ENCODE results near the gene PLXNA2.

PLXNA2 gene

DNA sequence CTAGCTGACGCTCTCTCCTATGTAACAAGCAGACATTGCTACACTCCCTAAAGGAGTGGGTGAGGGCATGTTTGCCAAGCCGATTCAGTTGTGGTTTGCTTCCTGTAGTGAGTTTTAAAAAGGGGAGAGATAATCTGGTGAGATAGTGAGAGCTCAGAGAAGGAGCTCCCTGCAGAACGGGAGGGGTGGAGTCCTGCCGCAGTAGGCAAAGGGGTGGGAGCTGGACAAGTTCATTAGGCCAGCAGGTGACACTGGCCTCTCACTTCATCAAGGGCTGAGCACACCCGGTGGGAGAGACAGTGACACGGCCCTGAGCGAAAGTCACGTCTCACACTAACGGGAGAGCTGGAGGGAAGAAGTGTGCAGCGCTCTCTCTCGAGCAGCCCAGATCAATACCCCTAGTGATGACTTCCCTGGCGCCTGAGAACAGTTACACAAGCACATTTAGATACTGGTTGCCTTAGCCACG lies 189.2 kb downstream of the PLXNA2 start:
- DNase-seq, result peak in 1 of 3 experiments; percentile 34

- no peak for DNase-seq
Measured at GRCh38 chr1:208054485-208054884, 189.7 kb downstream of the PLXNA2 start.

DNA sequence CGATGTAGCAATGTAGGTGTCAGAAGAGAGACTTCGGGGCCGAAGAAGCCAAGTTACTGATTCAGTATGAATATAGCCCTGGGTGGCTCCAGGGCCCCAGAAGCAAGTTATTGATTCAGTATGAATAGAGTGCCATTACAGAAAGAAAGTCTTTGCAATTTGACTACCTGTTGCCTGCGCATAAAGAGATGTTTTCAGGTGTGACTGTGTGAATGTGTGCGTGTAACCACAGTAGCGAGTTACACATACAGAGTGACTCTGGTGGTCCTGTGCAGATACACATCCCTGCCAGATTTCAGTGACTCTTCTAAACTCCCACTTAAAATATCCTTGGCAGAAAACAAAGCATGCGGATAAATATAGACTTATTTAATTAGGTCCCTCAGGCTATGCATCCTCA lies 190.5 kb downstream of the PLXNA2 start:
- no peak for DNase-seq

GRCh38 chr1:208052926-208053407 lies 191.2 kb downstream of the PLXNA2 start:
- no peak for DNase-seq

DNA sequence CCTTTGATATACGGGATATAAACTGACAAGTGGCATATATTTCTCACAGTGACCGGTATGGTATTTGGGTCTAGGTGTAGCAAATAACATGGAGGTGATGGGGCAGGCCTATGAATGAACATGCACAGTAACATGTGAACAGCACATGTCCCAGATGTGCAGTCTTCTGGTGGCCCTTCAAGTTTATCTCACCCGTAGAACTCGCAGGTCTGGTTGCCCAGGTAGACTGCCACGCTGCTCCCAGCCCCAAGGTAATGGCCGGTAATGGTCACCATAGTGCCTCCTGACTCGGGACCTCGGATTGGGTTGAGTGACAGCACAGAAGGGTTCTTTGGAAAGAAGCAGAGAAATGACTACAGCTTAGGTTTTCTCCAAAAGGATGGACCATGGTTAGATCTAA lies 192.0 kb downstream of the PLXNA2 start:
- no peak for DNase-seq

- no peak for DNase-seq
Measured at GRCh38 chr1:208051651-208052050, 192.5 kb downstream of the PLXNA2 start.

DNA sequence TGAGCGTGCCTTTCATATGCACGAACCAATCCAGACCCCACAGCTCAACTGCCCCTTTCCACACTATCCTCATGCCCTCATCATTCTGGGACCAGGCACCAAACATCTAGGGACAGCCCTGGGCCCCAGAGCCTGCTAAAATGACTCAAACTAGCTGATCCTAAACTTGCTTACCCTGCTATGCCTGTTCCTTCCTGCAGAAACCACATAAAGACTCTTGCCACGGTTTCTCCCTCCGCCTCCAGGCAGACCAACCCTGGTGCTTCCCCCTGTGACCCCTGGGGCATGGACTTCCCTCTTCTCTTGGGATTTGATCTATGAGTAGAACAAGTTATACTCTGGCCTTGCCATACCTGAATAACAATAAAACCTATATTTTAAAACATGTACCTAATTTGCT lies 195.3 kb downstream of the PLXNA2 start:
- DNase-seq, result no peak

GRCh38 chr1:208047975-208048374 lies 196.2 kb downstream of the PLXNA2 start:
- DNase-seq, result no peak

DNA sequence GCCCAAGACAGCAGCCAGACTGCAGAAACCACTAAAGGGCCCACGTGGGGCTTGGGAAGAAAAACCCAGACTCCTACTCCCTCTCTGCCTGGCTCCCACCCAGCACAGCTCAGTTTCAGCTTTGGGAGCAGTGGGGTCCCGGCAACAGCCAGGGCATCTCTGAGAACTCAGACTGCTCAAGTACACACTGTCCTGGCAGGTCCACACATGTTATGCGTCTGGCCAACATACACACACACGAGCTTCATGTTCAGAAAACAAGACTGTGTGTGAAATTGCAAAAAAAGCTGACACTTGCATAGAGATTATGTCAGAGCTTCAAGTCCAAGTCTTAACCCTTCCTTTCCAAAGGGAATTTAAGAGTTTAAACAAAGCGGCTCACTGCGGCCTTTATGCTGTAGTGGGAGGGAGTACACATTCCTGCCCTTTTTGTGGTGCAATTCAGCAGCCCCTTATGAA lies 196.7 kb downstream of the PLXNA2 start:
- DNase-seq, result no peak

DNA sequence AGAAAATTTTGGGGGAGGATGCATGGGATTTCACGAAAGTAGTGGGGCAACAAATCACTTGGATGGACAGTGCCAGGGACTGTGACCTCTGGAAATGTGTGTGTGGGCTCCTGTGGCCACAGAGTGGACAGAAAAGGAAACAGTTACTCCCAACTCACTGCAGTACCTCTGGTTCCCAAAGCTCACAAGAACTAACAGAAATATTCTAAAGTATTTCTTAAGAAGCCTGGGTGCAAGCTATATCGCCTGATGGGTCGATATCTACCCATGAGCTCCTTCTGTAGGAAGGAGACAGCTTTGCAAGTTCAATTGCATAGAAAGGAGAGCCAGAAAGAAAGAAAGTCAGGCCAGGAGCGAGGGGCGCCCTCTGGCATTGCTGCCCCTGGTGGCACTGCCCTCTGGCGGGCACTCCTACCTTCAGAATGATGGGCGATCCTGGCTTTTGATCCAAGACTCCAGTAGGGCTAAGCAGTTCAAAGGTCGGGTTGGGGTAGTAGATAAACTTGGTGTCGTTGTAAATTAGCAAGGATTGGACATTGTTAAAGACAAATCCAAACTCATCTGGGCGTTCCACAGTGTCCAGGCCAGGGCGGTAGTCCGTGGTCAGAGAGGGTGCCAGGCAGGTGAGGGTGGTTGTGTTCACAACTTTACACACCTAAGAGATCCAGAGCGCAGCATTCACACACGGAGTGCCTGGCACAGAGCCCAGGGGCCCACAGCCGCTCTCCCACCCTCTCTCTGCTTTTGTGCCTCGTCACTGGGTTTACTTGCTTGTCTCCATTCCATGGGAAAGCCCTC lies 198.5 kb downstream of the PLXNA2 start:
- DNase-seq, result no peak

DNA sequence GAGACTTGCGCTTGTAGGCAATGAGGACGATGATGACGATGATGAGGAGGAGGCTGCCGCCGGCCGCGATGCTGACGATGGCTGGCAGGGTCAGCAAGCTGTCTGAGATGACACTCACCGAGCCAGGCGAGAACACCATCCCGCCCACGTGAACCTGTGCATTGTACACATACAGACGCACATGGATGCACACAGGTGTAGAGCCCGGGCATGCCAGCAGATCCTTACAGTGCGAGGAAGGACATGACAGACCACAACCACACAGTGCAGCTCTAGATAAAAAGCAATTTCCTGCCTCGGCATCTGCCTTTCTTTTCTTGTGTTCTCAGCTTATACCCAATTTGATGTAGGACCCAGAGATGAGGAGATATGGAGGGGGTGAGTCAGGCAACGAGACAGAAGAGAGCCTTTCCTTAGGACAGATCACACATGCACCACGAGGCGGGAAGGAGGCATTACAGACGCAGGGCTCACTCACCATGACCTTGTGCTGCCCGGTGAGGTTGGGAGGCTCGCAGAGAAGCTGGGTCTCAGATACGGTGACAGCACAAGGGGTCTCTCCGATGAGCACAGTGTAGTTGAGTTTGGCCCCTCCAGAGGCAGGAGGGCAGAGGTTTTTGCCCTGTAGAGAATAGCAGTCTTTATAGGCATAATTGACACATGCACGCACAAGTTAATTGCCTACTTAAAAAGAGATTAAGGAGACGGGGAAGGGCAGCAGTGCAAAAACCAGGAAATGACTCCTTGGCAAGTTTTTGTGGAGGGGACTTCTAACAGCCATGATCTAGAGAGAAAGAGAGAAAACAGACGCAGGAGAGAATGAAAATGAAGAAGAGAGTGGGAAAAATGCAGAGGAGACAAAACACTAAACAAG lies 199.4 kb downstream of the PLXNA2 start:
- DNase-seq, result peak in 1 of 3 experiments; percentile 11

GRCh38 chr1:208043691-208044181 lies 200.4 kb downstream of the PLXNA2 start:
- DNase-seq, result peak in 1 of 3 experiments; percentile 33

DNA sequence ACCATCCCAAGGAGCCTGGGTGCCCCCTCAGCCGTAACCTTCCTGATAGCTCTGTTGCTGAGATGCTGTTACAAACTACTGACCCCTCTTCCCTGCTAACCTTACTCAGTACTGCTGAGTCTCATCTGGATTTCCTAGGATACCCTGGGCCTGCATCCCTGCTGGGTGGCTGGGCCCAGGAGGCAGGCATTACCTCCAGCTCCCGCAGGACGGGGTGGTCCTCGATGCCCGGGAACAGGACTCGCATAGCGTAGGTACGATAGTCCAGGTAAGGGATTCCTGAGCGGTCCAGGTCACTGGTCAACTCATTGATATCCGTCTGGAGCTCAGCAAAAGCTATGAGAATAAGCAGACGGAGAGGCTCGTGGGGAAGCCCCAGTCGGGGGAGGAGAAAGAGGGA lies 201.3 kb downstream of the PLXNA2 start:
- no peak for DNase-seq

DNA sequence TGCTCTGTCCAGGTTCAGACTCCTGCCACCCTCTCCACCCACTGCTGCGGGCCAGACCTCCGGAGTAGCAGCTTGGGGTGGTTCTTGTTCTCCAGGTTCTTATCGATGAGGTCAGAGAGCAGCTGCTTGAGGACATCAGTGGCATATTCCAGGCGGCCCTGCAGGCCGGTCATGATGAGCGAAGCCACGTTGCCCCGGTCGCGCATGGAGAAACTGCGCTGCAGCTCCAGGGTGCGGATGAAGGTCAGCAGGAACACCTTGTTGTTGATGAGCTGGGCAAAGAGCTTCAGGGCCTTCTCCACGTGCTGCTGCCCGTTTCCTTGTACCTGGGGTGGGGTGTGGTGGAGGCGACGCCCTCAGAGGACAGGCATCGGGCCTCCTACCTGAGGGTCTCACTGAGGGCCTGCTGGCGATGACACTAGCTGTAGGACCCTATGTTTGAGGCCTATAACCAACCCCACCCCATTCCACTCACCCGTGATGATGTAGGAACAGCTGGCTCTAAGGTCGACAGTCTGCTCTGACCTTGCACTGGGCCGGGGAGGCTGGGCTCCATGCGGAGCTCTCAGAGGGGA lies 202.1 kb downstream of the PLXNA2 start:
- DNase-seq, result no peak

DNA sequence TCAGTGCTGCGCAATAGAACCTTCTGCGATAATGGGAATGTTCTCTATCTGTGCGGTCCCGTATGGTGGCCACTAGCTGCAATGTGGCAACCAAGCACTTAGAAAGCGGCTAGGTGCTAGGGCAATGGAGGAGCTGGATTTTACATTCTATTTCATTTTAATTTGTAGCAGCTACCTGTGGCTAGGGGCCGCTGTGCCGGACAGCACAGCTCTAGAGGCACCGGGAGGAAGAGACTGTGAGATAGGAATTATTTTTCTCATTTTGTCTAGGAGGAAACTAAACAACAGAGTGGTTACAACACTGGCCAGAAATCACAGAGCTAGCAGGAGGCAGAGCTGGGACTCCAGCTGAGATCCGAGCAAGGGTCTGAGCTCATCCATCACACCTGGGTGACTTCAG lies 202.7 kb downstream of the PLXNA2 start:
- DNase-seq, result no peak

DNA sequence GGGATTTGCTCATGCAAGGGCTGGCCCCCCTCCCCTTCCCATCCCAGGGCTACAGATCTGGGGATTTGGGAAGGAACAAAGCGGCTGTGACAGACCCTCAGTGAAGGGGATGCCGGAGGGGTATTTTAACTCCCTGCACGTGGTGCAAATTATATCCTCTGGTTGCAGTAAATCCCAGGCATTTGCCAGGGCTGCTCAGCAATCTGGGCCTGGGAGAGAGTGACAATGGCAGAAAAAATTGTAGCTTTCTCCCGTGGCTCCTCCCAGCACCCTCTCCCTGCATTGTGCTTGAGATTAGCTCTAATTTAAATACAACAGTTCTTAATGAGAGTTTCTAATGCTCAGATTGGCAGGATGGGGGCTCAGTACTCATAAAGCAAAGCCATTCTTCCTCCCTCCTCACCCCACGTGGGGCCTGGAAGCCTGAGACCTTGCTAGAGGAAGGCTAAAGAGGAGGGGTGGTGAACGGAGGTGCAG lies 203.3 kb downstream of the PLXNA2 start:
- peak in 1 of 3 experiments; percentile 8 for DNase-seq

GRCh38 chr1:208039536-208040332 lies 204.4 kb downstream of the PLXNA2 start:
- no peak for DNase-seq

GRCh38 chr1:208038303-208038702 lies 205.9 kb downstream of the PLXNA2 start:
- no peak for DNase-seq

DNA sequence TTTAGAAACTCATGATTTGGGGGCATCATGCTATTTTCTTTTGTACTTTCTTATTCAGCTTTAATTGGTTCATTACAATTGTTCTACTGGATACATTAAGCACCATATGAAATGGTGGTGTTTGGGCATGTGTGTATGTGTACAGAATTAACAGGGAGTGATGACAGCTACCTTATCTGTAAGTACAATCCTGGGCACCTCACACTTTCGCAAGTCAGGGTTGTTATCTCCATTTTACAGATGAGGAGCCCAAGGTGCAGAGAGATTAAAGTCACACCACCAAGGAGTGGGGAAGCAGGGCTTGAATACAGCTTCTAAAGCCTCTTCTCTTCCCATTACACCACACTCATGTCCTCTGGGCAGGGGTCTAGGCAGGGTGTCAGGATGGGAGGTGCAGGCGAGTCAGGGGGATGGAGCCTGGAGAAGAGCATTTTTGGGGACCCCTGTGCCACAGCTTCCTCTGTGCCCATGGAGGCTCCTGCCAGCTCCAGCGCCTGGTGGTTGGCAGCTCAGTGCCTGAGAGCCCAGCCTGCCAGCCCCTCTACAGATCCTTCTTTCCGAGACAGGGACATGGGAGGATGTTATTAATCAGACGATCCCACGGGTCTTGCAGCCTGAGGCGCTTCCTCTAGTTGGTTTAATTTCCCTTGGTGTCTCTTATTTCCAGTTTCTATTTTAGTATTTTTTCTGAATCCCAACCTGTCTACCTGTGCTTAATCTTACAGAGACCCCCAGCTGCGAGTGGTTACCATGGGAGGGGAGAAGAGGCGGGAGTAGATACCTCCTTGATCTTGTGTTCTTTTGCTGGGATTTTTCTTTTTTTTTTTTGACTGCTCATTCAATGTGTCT lies 207.0 kb downstream of the PLXNA2 start:
- DNase-seq, result no peak

- DNase-seq, result peak in 2 of 3 experiments; percentile 24 to 57
Measured at GRCh38 chr1:208036106-208036808, 207.9 kb downstream of the PLXNA2 start.

Data from NCI-H1417 (cell line).